SH-SY5Y (cell line): Measurements from ENCODE around the gene CDKL1.

Experiments used
- GATA2 ChIP-seq: IDR thresholded peaks from 2 replicates; pipeline ENCODE4 v1.6.1; 2011; ENCODE audit warnings: mild to moderate bottlenecking, low read depth, low read length
- GATA3 ChIP-seq: IDR thresholded peaks from 2 replicates; pipeline ENCODE4 v1.6.1; 2011; ENCODE audit warnings: low read depth, mild to moderate bottlenecking, low read length, moderate library complexity

DNA sequence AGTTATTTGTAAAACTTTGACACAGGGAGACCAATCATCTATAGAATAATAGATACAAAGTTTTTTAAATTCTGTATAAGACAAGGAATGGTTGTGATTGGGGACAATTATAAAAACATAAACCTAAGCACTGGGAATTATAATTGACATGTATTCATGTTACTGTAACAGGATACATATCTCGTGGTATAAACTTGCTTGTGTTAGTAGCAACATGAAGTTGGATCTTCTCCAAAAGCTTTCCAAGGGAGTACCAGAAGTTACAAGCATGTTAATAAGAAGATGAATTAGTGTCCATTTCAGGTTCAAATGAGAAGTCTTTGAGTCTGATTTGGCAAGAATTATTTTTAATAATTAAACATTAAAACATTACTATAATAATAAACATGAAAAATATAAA, 42.2 kb downstream of the CDKL1 start:
- TF ChIP-seq GATA2: no peak
- TF ChIP-seq GATA3: no peak
